SK-N-SH treated with all-trans-retinoic acid at 6 μM for 48 hours (cell line): ENCODE measurements around the gene MYO7A.

Source experiments
- ESRRG ChIP-seq: fragments of 250-450 bp; sonication (Bioruptor Pico); IDR thresholded peaks from 2 replicates; pipeline ENCODE4 v1.6.1; 2021; ENCODE audit warnings: mild to moderate bottlenecking
- OSR1 ChIP-seq: fragments of 250-450 bp; sonication (Bioruptor Pico); IDR thresholded peaks from 2 replicates; pipeline ENCODE4 v1.8.0; 2022; ENCODE audit warnings: moderate library complexity, mild to moderate bottlenecking, inconsistent platforms
- RARB ChIP-seq: fragments of 250-450 bp; sonication (Bioruptor Pico); IDR thresholded peaks from 2 replicates; pipeline ENCODE4 v1.8.0; 2021; ENCODE audit warnings: mild to moderate bottlenecking, moderate library complexity
- TOX ChIP-seq: fragments of 250-450 bp; sonication (Bioruptor Pico); IDR thresholded peaks from 2 replicates; pipeline ENCODE4 v1.8.0; 2021; ENCODE audit warnings: mild to moderate bottlenecking, moderate library complexity, borderline replicate concordance
- TF ChIP-seq, protein P1 (sequence below): fragments of 250-450 bp; sonication (Bioruptor Pico); IDR thresholded peaks from 2 replicates; pipeline ENCODE4 v1.5.1; 2020; ENCODE audit warnings: low read depth, mild to moderate bottlenecking, moderate library complexity

DNA sequence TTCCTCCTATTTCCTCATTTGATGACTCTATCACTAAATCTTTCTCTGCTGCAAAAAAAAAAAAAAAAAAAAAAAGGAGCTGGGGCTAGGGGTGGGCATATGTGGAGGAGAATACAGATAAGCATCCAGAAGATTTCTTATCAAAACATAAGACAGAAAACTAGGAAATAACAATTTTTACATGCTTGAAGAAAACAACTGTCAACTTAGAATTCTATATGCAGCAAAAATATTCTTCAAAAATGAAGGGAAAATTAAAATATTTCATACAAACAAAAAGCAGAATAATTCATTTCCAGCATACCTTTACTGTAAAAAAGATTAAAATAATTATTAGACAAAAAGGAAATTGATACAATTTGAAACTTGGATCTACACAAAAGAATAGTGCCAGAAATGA lies 134.8 kb downstream of the MYO7A start:
- TF ChIP-seq RARB (CRISPR knock-in tag) (no peak), TOX (no peak), OSR1 (no peak), ESRRG (no peak)
- TF ChIP-seq, protein P1, sequence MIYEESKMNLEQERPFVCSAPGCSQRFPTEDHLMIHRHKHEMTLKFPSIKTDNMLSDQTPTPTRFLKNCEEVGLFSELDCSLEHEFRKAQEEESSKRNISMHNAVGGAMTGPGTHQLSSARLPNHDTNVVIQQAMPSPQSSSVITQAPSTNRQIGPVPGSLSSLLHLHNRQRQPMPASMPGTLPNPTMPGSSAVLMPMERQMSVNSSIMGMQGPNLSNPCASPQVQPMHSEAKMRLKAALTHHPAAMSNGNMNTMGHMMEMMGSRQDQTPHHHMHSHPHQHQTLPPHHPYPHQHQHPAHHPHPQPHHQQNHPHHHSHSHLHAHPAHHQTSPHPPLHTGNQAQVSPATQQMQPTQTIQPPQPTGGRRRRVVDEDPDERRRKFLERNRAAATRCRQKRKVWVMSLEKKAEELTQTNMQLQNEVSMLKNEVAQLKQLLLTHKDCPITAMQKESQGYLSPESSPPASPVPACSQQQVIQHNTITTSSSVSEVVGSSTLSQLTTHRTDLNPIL = no peak
